Upper lobe of left lung (tissue), 6 donors: Measurements from ENCODE around the gene STH. TPM values are rescaled to one million over a fixed set of nuclear protein-coding genes. Genes with fewer than 3 reads are reported as not detected.

ENCODE experiments used
- ATAC-seq, 2 donors: fragments of 200-7000 bp; cut with Tn5 transposase; one replicate each; pipeline ENCODE4 v1.9.1; 2022; ENCODE audit warnings: mild to moderate bottlenecking in 2 of 2, moderate library complexity in 2 of 2; ENCODE audit not compliant: low FRiP score in 2 of 2
- DNase-seq, 2 donors: peaks; one replicate each; pipeline ENCODE4 v3.0.0-alpha.2; 2019 to 2020
- H3K27ac ChIP-seq, 4 donors: fragments of 200-600 bp; sonication (generic); one replicate each; pipeline ENCODE4 v1.5.1; 2016 to 2019
- H3K27me3 ChIP-seq, 4 donors: fragments of 200-600 bp; sonication (generic); one replicate each; pipeline ENCODE4 v1.5.1; 2017 to 2019
- H3K36me3 ChIP-seq, 4 donors: fragments of 200-600 bp; sonication (generic); one replicate each; pipeline ENCODE4 v1.5.1; 2016 to 2019
- H3K4me1 ChIP-seq, 4 donors: fragments of 200-600 bp; sonication (generic); one replicate each; pipeline ENCODE4 v1.5.1; 2018 to 2019
- H3K4me3 ChIP-seq, 4 donors: fragments of 200-600 bp; sonication (generic); one replicate each; pipeline ENCODE4 v1.5.1; 2017 to 2019; ENCODE audit warnings: mild to moderate bottlenecking in 2 of 4, moderate library complexity in 1 of 4
- H3K9me3 ChIP-seq, 4 donors: fragments of 200-600 bp; sonication (generic); one replicate each; pipeline ENCODE4 v1.5.1; 2018 to 2019
- CTCF ChIP-seq, 6 experiments: fragments of 450-650 bp in 4 of 6; fragments of 200-600 bp in 2 of 6; sonication (generic) in 2 of 6; IDR thresholded peaks; one replicate each; pipeline ENCODE4 v1.5.1; 2016 to 2019; ENCODE audit warnings: antibody characterized with exemption in 6 of 6
- EP300 ChIP-seq, 4 donors: sonication (generic); formaldehyde crosslinking; IDR thresholded peaks; one replicate each; pipeline ENCODE4 v1.5.1; 2017; ENCODE audit warnings: antibody characterized with exemption in 4 of 4, control low read depth in 2 of 4
- POLR2A ChIP-seq, 4 donors: fragments of 450-650 bp; IDR thresholded peaks; one replicate each; pipeline ENCODE4 v1.5.1; 2016 to 2017; ENCODE audit warnings: antibody characterized with exemption in 4 of 4, mild to moderate bottlenecking in 2 of 4
- POLR2AphosphoS5 ChIP-seq, 2 donors: sonication (generic); formaldehyde crosslinking; IDR thresholded peaks; one replicate each; pipeline ENCODE4 v1.5.1; 2017; ENCODE audit warnings: antibody characterized with exemption in 2 of 2
- WGBS, 2 donors: methylation state at CpG; one replicate each; pipeline ENCODE4 v1.1.5; 2017 to 2018; 5-methylcytosine and 5-hydroxymethylcytosine counted together
- total RNA-seq, 6 donors: library from RNA; depleted of rRNA in 4 of 6; stranded (reverse); fragments of >200 nt in 4 of 6; gene quantifications; one replicate each; pipeline versions ENCODE4 v1.1.0 to v1.2.1, GENCODE V29; 2016 to 2021
- donor health status: DM: no; HTN: no; CAD: no; lungs with moderate emphysema.
- donor health status: DM: no; HTN: yes; CAD: no; lungs with severe emphysema.

Gene STH
- total RNA-seq, 6 donors from 2014 or later = not detected

- Histone ChIP-seq H3K36me3 (peaks cover 10 to 64% (median 31%) of the 10 kb centered on the region in 4 donors), H3K27me3 (no peaks in the 10 kb centered on the region), H3K4me3 (no peak overlapping the region), H3K4me1 (peaks cover 25 to 42% (median 34%) of the 10 kb centered on the region in 4 donors), H3K27ac (peak overlapping the region; percentile 56 to 73 (median 65)), H3K9me3 (no peaks in the 10 kb centered on the region)
- WGBS, 2 donors = 48 to 63% methylated on average over 3 of the region's 3 CpGs
- TF ChIP-seq POLR2AphosphoS5 (IDR thresholded peaks at IDR 0.05) (peak in 1 of 2 donors; percentile 53), CTCF (IDR thresholded peaks at IDR 0.05) (no peak), POLR2A (IDR thresholded peaks at IDR 0.05) (no peak), EP300 (IDR thresholded peaks at IDR 0.05) (peak in 1 of 4 donors; percentile 74)
- DNase-seq = no peak
- peak; percentile 25 to 82 for ATAC-seq
Measured at GRCh38 chr17:46043606-46044005, 44.6 kb downstream of the STH start.

GRCh38 chr17:46044286-46044928 lies 45.4 kb downstream of the STH start:
- WGBS, 2 donors = 39 to 42% methylated on average over 5 of the region's 5 CpGs
- no peaks in the 10 kb centered on the region for H3K27me3 ChIP-seq
- peaks cover 25 to 42% (median 34%) of the 10 kb centered on the region in 4 donors for H3K4me1 ChIP-seq
- peaks cover 10 to 64% (median 26%) of the 10 kb centered on the region in 4 donors for H3K36me3 ChIP-seq
- TF ChIP-seq EP300 (IDR thresholded peaks at IDR 0.05) (no peak), POLR2AphosphoS5 (IDR thresholded peaks at IDR 0.05) (peak in 1 of 2 donors; percentile 42), CTCF (IDR thresholded peaks at IDR 0.05) (peak; percentile 68 to 88 (median 78))
- no peak overlapping the region for H3K4me3 ChIP-seq
- DNase-seq (peak in 1 of 2 donors; percentile 83), ATAC-seq (peak; percentile 89 to 91)
- peak overlapping the region; percentile 56 to 73 (median 65) for H3K27ac ChIP-seq
- no peaks in the 10 kb centered on the region for H3K9me3 ChIP-seq

- peaks cover 13 to 64% (median 28%) of the 10 kb centered on the region in 4 donors for H3K36me3 ChIP-seq
- no peaks in the 10 kb centered on the region for H3K27me3 ChIP-seq
- H3K27ac ChIP-seq = peak overlapping the region in 3 of 4 donors; percentile 42 to 60 (median 56)
- H3K9me3 ChIP-seq = no peaks in the 10 kb centered on the region
- no peak overlapping the region for H3K4me3 ChIP-seq
- DNase-seq (no peak), ATAC-seq (no peak)
- peaks cover 25 to 42% (median 34%) of the 10 kb centered on the region in 4 donors for H3K4me1 ChIP-seq
- 69 to 73% methylated on average over 2 of the region's 2 CpGs for WGBS, 2 donors
- TF ChIP-seq CTCF (IDR thresholded peaks at IDR 0.05) (no peak), EP300 (IDR thresholded peaks at IDR 0.05) (no peak), POLR2AphosphoS5 (IDR thresholded peaks at IDR 0.05) (no peak), POLR2A (IDR thresholded peaks at IDR 0.05) (no peak)
Measured at GRCh38 chr17:46044989-46045388, 45.9 kb downstream of the STH start.

- Histone ChIP-seq H3K27me3 (no peaks in the 10 kb centered on the region), H3K9me3 (no peaks in the 10 kb centered on the region), H3K27ac (peak overlapping the region in 1 of 4 donors; percentile 17), H3K4me3 (no peak overlapping the region), H3K36me3 (peaks cover 18 to 64% (median 34%) of the 10 kb centered on the region in 4 donors), H3K4me1 (peaks cover 25 to 42% (median 34%) of the 10 kb centered on the region in 4 donors)
- TF ChIP-seq CTCF (IDR thresholded peaks at IDR 0.05) = no peak
- no peak for TF ChIP-seq EP300 (IDR thresholded peaks at IDR 0.05)
- no peak for DNase-seq
- no peak for ATAC-seq
- WGBS, 2 donors = 83 to 91% methylated on average over 3 of the region's 3 CpGs
Measured at GRCh38 chr17:46045639-46046038, 46.6 kb downstream of the STH start.

- H3K27ac ChIP-seq = no peak overlapping the region
- DNase-seq (no peak), ATAC-seq (no peak)
- peaks cover 25 to 42% (median 34%) of the 10 kb centered on the region in 4 donors for H3K4me1 ChIP-seq
- H3K9me3 ChIP-seq = no peaks in the 10 kb centered on the region
- no peaks in the 10 kb centered on the region for H3K27me3 ChIP-seq
- peaks cover 18 to 68% (median 34%) of the 10 kb centered on the region in 4 donors for H3K36me3 ChIP-seq
- 47 to 50% methylated on average over 1 of the region's 1 CpG for WGBS, 2 donors
- TF ChIP-seq POLR2AphosphoS5 (IDR thresholded peaks at IDR 0.05) = no peak
- TF ChIP-seq EP300 (IDR thresholded peaks at IDR 0.05) = no peak
- TF ChIP-seq POLR2A (IDR thresholded peaks at IDR 0.05) = no peak
- TF ChIP-seq CTCF (IDR thresholded peaks at IDR 0.05) = no peak
- H3K4me3 ChIP-seq = no peak overlapping the region
Measured at GRCh38 chr17:46046957-46047356, 47.9 kb downstream of the STH start.
